Measurements from ENCODE around the gene SLC36A3.
"Not testable (repeated sequence)": the region's sequence is repeated elsewhere in the genome, so short reads cannot be mapped to it uniquely, and the experiment has no call there.

GRCh38 chr5:151254990-151255389 lies 48.6 kb downstream of the SLC36A3 start:
- TF ChIP-seq, protein P1, sequence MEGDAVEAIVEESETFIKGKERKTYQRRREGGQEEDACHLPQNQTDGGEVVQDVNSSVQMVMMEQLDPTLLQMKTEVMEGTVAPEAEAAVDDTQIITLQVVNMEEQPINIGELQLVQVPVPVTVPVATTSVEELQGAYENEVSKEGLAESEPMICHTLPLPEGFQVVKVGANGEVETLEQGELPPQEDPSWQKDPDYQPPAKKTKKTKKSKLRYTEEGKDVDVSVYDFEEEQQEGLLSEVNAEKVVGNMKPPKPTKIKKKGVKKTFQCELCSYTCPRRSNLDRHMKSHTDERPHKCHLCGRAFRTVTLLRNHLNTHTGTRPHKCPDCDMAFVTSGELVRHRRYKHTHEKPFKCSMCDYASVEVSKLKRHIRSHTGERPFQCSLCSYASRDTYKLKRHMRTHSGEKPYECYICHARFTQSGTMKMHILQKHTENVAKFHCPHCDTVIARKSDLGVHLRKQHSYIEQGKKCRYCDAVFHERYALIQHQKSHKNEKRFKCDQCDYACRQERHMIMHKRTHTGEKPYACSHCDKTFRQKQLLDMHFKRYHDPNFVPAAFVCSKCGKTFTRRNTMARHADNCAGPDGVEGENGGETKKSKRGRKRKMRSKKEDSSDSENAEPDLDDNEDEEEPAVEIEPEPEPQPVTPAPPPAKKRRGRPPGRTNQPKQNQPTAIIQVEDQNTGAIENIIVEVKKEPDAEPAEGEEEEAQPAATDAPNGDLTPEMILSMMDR (IDR thresholded peaks at IDR 0.05; ENCODE audit: low read length): not testable (repeated sequence)
- not testable (repeated sequence) for TF ChIP-seq EZH2 (IDR thresholded peaks at IDR 0.05; ENCODE audit: borderline replicate concordance, low read length)
